CMK (cell line): ENCODE results near the gene ADH7.
"Not testable (repeated sequence)": the region's sequence is repeated elsewhere in the genome, so short reads cannot be mapped to it uniquely, and the experiment has no call there.

Source experiments
- DNase-seq: peaks from one replicate; pipeline ENCODE4 v3.0.0-alpha.2; 2010; ENCODE audit warnings: low read depth

ADH7 gene

GRCh38 chr4:99415762-99416161 lies 19.4 kb downstream of the ADH7 start:
- DNase-seq = not testable (repeated sequence)

DNA sequence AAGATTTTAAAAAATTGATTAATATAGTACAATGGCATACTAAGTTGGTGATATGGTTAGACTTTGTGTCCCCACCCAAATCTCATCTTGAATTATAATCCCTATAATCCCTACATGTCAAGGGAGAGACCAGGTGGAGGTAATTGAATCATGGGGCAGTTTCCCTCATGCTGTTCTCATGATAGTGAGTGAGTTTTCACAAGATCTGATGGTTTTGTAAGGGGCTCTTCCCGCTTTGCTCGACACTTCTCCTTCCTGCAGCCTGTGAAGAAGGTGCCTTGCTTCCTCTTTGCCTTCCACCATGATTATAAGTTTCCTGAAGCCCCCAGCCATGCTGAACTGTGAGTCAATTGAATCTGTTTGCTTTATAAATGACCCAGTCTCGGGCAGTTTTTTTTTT lies 20.2 kb downstream of the ADH7 start:
- not testable (repeated sequence) for DNase-seq

DNA sequence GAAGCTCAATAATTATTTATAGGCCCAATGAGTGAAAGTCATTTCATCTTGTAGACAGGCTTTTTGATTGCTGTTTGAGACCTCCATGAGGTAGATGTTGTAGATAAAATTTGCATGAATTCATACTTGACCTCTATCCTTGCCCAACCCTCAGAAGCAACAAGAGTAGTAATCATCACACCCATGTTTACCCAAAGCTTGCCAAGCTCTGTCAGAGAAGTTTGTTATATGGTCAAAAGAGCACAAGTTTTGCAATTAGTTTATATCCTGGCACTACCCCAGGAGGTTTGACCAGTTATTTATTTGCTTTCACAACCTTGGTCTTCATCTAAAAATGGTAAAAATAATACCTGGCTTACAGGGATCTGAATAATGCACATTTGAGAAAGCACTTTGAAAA lies 20.7 kb downstream of the ADH7 start:
- DNase-seq = no peak

DNA sequence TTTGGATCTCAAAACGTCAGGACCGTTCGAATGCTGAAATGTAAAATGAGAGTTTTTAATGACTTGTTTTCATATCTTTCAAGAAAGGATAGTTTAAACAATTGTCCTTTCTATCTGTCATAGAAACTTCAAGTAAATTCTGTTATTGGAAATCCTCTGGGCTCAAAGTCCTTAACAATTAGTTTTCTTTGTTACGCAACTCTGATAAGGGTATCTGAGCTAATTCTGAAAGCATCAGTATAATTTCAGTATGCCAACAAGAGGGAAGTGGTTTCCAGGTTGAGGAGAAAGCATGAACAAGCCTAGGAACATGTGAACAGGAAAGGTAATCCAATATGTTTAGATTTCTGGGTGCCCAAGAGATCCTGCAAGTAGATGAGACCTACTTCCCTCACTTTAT lies 22.0 kb downstream of the ADH7 start:
- DNase-seq = no peak

DNA sequence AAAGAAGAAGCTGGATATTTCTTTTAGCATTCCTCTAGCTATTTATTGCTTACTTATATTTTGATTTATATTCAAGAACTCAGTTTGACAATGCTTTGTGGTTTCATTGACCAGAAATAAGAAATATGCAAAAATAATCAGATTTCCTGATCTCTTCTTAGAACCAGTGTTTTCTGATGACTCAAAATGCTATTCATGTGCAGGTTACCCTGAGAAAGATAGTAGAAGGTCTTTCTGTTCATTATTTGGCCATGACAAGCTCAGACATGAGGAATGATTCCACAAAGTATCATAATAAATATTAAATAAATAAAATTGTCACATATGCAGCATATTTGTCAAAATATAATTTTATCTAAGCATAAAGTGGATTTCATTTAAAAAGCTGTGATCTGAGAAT lies 24.1 kb downstream of the ADH7 start:
- no peak for DNase-seq

DNA sequence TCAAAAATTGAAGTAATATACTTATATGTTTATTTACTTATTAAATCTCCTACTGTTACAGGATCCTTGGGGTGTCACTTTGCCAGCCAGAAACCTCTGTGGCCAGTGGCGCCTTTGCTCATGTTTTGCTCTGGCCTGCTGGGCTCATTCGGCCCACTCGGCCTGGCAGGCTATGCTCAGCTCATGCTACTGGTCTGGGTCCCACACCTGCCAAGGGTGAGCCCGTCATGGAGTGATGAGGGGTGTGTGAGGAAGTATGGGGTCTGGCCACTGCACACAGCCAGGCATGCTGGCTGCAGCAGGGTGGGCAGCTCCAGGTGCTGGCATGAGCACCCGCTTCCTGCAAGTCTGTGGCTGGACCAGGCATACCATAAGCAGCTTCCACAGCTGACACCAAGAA lies 25.1 kb downstream of the ADH7 start:
- no peak for DNase-seq

- no peak for DNase-seq
Measured at GRCh38 chr4:99408346-99408745, 26.8 kb downstream of the ADH7 start.

DNA sequence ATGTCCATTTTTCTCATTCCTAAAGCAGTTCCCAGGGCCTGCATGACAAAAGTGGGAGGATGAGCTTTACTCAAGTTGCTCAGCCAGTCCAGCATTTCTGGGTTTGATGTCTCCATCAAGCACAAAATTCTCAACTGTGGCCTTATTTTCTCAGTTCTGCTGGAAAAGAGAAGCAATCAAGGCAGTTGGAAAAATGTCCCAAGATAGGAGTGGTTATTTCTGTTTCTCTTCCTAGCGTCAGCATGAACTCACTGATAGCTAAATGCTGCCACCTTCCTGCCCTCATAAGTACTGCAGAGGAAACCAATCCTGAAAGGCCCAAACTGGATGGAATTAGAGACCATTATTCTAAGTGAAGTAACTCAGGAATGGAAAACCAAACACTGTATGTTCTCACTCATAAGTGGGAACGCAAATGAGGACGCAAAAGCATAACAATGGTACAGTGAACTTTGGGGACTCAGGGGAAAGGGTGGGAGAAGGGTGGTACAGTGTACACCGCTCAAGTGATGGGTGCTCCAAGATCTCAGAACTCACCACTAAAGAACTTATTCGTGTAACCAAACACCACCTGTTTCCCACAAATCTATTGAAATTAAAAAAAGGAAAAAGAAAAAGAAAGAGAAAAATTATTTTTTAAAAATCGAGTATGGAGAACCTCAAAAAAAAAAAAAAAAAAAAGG lies 29.6 kb downstream of the ADH7 start:
- DNase-seq = peak; percentile 33

DNA sequence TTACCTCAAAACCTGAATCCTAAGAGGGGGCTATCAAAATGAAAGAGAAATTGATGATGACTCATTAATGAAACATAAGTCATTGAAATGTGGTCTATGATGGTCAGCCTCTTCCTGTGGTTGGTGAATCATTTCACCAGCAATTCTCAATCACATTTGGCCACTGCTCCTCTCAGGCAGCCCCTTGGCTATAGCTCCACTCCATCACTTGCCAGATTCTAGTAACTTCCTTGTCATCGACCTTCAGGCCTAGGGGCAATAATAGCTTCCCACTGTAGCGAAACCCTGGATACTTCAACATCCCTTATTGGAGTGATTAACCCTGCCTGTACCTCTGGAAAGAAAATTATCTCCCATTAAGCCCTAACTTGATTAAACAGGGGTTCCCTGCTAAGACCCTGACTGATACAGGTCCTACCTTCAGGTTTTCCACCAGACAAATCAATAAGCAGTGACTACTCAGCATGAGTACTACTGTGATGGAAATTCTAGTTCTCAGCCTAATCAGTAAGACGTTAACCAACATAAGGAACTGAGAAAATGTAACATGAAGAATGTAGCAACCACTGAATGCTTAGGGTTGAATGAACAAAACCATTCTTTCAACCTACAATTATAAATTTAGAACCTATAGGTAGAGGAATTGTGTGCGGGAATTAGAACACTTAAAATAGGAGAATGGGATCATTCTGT lies 30.4 kb downstream of the ADH7 start:
- no peak for DNase-seq

DNA sequence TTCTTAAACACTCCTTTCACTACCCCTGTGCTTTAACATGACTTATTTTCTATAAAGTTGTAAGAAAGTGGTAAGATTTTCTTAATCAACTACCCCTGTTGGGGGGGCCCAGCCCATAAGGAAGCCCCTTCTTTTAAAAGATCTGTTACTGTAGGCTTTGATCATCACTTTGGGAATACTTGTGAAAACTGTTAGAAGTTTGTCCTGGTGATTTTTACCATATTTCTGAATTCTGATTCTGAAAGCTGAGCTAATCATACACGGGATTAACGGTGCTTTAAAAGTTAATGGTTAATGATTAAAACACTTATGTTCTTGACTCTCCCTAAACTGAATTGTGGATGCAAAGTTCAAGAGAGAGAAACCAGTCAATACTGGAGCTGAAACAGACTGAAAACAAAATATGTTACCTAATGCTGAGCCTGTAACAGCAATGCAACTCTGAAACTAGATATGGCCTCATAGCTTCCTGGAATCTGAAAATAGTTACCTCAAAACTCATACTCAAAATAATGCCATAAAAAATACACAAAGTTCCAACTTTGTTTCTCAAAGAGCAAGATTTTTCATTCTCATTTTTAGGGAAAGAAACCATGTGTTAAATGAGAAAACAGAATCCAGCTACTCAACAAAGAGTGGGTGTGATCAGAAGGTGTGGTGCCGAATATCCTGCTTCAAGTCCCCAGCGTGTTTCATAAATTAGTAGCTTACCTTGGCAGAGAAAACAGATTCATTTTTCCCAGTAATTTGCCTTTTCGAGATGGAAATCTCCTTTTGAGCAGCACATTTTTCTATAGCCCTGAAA lies 31.6 kb downstream of the ADH7 start:
- no peak for DNase-seq

GRCh38 chr4:99402765-99403164 lies 32.4 kb downstream of the ADH7 start:
- DNase-seq = no peak

DNA sequence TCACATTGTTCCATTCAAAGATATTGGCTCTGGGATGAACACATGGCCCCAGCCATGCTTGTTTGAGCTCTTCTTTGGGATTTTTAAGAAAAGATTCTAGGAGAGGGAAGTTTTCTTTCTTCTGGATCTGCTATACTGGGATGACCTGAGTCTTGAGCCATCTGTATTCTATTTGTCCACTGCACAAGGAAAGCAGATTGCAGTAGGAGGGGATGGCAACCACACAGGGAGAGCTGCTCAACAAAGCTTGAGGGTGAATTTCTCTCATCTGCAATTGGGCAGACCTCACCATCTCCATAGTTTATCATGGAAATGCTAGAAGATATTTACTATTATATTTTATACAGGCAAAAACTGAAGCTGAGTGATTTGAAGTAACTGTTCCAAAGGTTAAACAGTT lies 34.3 kb downstream of the ADH7 start:
- DNase-seq = no peak

DNA sequence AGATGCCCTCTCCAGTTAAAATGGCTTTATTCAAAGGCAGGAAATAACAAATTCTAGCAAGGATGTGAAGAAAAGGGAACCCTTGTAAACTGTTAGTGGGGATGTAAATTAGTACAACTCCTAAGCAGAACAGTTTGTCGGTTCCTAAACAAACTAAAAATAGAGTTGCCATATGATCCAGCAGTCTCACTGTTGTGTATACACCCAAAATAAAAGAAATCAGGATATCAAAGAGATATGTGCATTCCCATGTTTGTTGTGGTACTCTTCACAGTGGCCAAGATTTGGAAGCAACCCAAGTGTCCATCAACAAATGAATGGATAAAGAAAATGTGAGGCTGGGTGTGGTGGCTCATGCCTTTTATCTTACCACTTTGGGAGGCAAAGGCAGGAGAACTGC lies 36.1 kb downstream of the ADH7 start:
- DNase-seq = no peak

GRCh38 chr4:99395595-99396364 lies 39.4 kb downstream of the ADH7 start:
- no peak for DNase-seq

GRCh38 chr4:99394896-99395295 lies 40.2 kb downstream of the ADH7 start:
- no peak for DNase-seq

- DNase-seq = no peak
Measured at GRCh38 chr4:99390055-99390454, 45.1 kb downstream of the ADH7 start.

GRCh38 chr4:99389606-99390005 lies 45.5 kb downstream of the ADH7 start:
- DNase-seq = no peak

DNA sequence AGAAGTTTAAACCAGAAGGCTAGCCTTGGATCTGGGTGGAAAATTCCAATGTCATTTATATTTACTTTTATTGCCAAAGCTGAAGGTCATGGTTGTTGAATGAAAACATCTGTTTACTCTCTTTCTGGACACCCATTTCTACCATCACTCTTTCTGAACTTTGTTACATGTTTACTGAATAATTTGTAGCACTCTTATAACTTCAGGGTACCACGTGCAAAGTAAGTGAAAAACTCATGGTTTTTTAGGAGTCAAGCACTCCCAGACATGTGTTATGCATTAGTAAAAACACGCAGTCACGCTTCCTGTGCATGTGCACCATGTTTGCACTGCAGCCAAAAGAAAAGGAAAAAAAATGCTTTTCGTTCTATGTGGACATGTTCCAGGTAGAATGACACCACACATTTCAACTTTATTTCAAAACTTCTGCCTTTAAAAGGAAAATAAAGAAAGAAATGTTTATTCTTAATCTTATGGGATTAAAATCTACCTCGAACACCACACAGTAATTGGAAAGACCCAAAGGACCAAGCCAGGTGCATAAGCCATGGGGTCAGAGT lies 51.2 kb downstream of the ADH7 start:
- DNase-seq = no peak

GRCh38 chr4:99383399-99383798 lies 51.7 kb downstream of the ADH7 start:
- no peak for DNase-seq

GRCh38 chr4:99382745-99383360 lies 52.3 kb downstream of the ADH7 start:
- DNase-seq = no peak

GRCh38 chr4:99381588-99382175 lies 53.5 kb downstream of the ADH7 start:
- no peak for DNase-seq
